ENCODE results near the gene HLTF. TPM values are rescaled to one million over a fixed set of nuclear protein-coding genes. Genes with fewer than 3 reads are reported as not detected.
"Not testable (repeated sequence)": the region's sequence is repeated elsewhere in the genome, so short reads cannot be mapped to it uniquely, and the experiment has no call there.

HLTF gene
- total RNA-seq, 2 experiments from 2014 or later, result 19.8 to 20.8 TPM

DNA sequence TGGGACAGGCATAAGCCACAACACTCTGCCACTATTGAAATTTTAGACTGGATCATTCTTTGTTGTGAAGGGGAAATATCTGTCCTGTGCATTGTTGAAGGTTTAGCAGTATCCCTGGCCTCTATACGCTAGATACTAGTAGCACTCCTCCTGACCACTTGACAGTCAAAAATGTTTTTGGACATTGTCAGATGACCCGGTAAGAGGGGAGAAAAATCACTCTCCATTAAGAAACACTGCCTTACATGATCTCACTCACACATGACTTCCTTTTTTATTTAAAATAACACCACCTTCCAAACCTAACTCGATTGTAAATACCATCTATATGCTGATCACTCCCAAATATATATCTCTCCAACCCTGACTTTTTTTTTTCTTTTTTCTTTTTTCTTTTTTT lies 15.3 kb upstream of the HLTF start:
- Mint-ChIP-seq H3K9me3 (peaks cover 10% of the 10 kb centered on the region), H3K4me1 (no peaks in the 10 kb centered on the region), H3K27me3 (peaks cover 4% of the 10 kb centered on the region), H3K4me3 (no peak overlapping the region), H3K36me3 (no peaks in the 10 kb centered on the region), H3K27ac (no peak overlapping the region)
- DNase-seq, result no peak

DNA sequence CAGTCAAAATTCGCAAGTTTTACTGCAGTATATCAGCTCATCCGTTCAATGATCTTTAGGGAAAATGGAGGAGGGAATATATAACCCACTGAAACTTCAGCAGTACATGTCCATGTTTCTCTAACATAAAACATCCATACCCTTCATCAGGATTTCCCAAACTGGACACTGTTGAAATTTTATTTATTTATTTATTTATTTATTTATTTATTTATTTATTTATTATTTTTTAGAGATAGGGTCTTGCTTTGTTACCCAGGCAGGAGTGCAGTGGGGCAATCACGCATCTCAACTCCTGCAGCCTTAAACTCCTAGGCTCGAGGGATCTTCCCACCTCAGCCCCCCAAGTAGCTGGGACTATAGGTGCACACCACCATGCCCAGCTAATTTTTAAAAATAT lies 14.8 kb upstream of the HLTF start:
- Mint-ChIP-seq H3K4me3 (no peak overlapping the region), H3K4me1 (no peaks in the 10 kb centered on the region), H3K27ac (no peak overlapping the region), H3K27me3 (peaks cover 4% of the 10 kb centered on the region), H3K9me3 (peaks cover 5% of the 10 kb centered on the region), H3K36me3 (no peaks in the 10 kb centered on the region)
- no peak for DNase-seq

DNA sequence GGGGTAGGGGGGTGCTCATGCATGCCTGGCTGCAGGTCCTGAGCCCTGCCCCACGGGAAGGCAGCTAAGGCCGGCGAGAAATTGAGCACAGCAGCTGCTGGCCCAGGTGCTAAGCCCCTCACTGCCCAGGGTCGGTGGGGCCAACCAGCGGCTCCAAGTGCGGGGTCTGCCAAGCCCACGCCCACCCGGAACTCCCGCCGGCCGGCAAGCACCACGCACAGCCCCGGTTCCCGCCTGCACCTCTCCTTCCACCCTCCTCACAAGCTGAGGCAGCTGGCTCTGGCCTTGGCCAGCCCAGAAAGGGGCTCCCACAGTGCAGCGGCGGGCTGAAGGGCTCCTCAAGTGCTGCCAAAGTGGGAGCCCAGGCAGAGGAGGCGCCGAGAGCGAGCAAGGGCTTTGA lies 11.7 kb upstream of the HLTF start:
- not testable (repeated sequence) for H3K27ac Mint-ChIP-seq, DNase-seq, H3K36me3 Mint-ChIP-seq, H3K4me1 Mint-ChIP-seq, H3K9me3 Mint-ChIP-seq, H3K4me3 Mint-ChIP-seq, H3K27me3 Mint-ChIP-seq

DNA sequence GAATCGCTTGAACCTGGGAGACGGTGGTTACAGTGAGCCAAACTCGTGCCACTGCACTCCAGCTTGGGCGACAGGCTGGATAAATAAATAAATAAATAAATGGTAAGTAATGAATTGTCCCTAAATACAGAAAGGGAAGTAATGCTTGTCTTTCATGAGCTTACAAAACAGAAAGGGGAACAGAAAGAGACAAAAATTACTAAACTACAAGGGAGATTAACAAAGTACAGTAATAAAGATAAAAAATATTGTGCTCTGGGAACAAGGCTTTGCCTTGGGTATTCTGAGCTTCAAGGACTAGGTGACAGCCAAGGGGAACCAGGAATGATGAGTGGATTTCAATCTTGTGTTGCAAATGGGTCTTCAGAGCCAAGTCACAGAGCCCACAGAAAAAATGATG lies 9.2 kb upstream of the HLTF start:
- Mint-ChIP-seq H3K27me3 (peaks cover 4% of the 10 kb centered on the region), H3K27ac (no peak overlapping the region), H3K4me1 (no peaks in the 10 kb centered on the region), H3K4me3 (no peak overlapping the region), H3K9me3 (no peaks in the 10 kb centered on the region), H3K36me3 (no peaks in the 10 kb centered on the region)
- DNase-seq, result no peak

DNA sequence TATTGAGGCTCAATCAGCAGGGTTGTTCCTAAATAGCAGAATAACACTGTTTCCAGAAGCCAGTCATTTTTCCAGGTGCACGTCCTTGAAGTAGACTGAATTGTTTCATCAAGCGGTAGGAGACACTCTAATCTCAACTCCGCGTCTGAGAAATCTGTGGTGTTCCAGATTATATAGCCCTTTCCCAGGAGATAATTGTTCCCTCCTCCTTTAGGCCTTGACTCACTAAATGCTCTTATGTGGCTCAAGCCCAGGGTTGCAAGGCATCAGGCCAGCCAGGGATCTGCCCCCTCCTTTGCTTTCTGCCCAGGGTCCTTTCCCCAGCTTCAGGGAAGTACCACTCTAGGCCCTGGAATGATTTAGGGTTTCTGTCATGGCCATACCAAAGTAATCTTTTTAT lies 5.7 kb upstream of the HLTF start:
- H3K27me3 Mint-ChIP-seq, result no peaks in the 10 kb centered on the region
- no peaks in the 10 kb centered on the region for H3K9me3 Mint-ChIP-seq
- H3K4me1 Mint-ChIP-seq, result peaks cover 2% of the 10 kb centered on the region
- no peaks in the 10 kb centered on the region for H3K36me3 Mint-ChIP-seq
- no peak overlapping the region for H3K4me3 Mint-ChIP-seq
- no peak overlapping the region for H3K27ac Mint-ChIP-seq
- DNase-seq, result no peak

DNA sequence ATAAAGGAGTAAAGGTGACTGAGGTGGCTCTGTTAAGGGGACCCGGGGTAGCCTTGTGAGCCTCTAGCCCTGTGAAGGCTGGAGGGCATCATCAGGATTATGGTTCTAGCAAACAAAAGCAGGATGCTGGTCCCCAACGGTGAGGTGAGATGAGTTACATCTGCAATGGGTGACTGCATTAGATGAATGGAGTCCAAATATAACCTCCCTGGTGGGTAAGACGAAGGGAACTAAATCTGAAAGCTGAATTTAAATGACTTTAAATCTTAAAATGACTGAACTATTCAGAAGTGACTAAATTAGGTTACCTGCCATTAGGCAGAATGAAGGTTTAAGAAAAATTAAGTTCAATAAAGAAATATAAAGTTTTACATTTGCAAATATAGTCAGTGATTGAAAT lies 4.6 kb upstream of the HLTF start:
- no peak for DNase-seq
- Mint-ChIP-seq H3K27me3 (no peaks in the 10 kb centered on the region), H3K4me3 (no peak overlapping the region), H3K27ac (no peak overlapping the region), H3K9me3 (peaks cover 2% of the 10 kb centered on the region), H3K4me1 (peaks cover 5% of the 10 kb centered on the region), H3K36me3 (peaks cover 4% of the 10 kb centered on the region)

DNA sequence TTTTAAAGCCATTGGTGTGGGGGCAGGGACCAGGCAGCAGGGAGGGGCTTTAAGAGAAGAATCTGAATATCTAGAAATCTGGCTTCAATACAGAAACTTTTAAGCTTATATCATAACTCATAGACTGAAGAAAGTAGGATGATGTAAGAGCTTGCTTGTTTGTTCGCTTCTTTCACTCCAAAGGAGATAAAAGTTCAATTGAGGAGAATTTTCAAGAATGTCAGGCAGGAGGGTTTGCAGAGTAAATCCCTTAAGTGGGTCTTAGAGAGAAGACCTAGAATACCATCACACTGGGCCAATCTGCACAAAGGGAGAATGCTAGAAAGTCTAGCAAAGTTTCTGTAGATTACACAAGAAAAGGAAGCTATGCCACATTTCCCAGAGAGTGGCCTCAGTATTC lies 4.1 kb upstream of the HLTF start:
- Mint-ChIP-seq H3K27me3 (no peaks in the 10 kb centered on the region), H3K4me1 (peaks cover 7% of the 10 kb centered on the region), H3K4me3 (no peak overlapping the region), H3K9me3 (peaks cover 2% of the 10 kb centered on the region), H3K27ac (no peak overlapping the region), H3K36me3 (peaks cover 4% of the 10 kb centered on the region)
- no peak for DNase-seq

DNA sequence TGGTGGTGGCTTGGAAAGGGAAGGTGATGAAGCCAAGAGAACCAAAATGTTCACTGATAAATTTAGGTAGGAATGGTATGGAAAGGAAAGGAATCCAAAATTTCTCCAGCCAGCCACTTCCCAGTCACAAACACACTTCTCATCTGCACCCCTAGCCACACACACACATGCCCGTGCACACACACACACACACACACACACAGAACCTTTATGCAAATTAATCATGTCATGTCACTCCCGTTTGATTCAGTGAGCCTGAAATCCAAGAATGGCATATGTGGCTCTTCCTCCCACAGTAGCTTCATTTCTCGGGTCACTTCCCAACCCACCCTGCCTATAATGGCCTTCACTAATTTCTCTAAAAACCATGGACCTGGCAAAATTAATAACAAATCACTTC lies 3.1 kb upstream of the HLTF start:
- DNase-seq, result no peak
- no peaks in the 10 kb centered on the region for H3K27me3 Mint-ChIP-seq
- peaks cover 2% of the 10 kb centered on the region for H3K9me3 Mint-ChIP-seq
- peaks cover 11% of the 10 kb centered on the region for H3K4me1 Mint-ChIP-seq
- H3K4me3 Mint-ChIP-seq, result no peak overlapping the region
- H3K36me3 Mint-ChIP-seq, result peaks cover 6% of the 10 kb centered on the region
- H3K27ac Mint-ChIP-seq, result no peak overlapping the region

DNA sequence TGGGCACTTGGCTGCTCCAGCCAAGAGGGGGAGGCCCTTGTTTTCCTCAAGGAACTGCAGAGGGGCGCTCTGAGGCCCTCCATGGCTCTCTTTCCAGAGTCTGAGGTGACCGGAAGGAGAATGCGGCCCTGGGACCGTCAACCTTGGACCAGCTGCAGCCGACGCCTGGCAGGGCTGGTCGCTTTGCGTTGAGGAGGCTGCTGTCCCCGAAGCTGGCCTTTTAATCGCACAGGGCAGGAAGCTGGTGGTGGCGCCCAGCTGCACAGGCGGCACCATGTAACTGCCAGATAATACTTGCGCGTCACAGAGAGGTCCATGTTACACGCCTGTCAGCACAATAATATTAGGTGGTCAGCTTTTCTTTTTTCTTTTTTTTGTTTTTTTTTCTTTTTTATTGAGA lies 875 bp upstream of the HLTF start:
- H3K36me3 Mint-ChIP-seq, result peaks cover 11% of the 10 kb centered on the region
- no peak for DNase-seq
- H3K4me1 Mint-ChIP-seq, result peaks cover 16% of the 10 kb centered on the region
- no peaks in the 10 kb centered on the region for H3K27me3 Mint-ChIP-seq
- H3K4me3 Mint-ChIP-seq, result no peak overlapping the region
- H3K9me3 Mint-ChIP-seq, result peaks cover 2% of the 10 kb centered on the region
- H3K27ac Mint-ChIP-seq, result no peak overlapping the region

DNA sequence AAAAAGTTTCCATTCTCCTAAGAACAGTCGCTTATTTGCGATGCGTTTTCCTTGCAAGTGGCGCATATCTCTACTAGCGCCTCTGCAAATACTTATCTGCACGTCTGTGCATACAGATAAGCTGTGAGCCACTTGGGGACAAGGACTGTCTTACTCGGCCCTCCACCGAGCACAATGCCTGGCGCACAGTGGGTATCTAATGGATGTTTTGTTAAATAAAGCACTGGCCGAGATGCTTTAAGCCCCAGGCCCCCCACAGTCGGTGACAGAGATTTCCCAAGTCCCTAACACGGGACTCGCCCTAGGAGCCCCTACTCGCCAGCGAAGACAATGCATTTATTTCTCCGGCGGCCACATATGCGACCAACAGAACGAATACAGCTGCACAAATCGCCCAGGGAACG lies 503 bp downstream of the HLTF start:
- Mint-ChIP-seq H3K27me3 (no peaks in the 10 kb centered on the region), H3K4me3 (peak overlapping the region; percentile 93), H3K4me1 (peaks cover 18% of the 10 kb centered on the region), H3K36me3 (peaks cover 12% of the 10 kb centered on the region), H3K9me3 (peaks cover 2% of the 10 kb centered on the region), H3K27ac (peak overlapping the region; percentile 82)
- DNase-seq, result no peak

DNA sequence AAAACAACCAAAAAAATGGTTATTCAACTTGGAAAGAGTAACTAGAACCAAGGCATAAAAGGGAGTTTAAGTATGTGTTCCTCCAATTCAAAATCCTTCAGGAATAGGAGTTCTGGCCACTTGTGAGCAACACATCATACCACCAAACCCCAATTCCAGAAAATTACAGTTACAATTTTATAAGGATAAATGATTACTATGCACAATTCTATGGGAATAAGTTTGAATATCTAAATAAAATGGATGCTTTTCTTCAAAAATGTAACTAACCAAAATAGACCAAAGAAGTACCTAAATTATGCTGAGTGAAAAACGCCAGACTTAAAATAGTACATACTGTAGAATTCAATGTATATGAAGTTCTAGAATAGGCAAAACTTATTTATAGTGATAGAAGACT lies 4.6 kb downstream of the HLTF start:
- Mint-ChIP-seq H3K9me3 (peaks cover 2% of the 10 kb centered on the region), H3K27ac (no peak overlapping the region), H3K4me3 (no peak overlapping the region), H3K36me3 (peaks cover 15% of the 10 kb centered on the region), H3K27me3 (no peaks in the 10 kb centered on the region), H3K4me1 (peaks cover 24% of the 10 kb centered on the region)
- DNase-seq, result no peak

GRCh38 chr3:149080699-149081091 lies 5.6 kb downstream of the HLTF start:
- Mint-ChIP-seq H3K4me1 (peaks cover 22% of the 10 kb centered on the region), H3K9me3 (no peaks in the 10 kb centered on the region), H3K27ac (no peak overlapping the region), H3K36me3 (peaks cover 12% of the 10 kb centered on the region), H3K27me3 (no peaks in the 10 kb centered on the region), H3K4me3 (no peak overlapping the region)
- DNase-seq, result no peak

DNA sequence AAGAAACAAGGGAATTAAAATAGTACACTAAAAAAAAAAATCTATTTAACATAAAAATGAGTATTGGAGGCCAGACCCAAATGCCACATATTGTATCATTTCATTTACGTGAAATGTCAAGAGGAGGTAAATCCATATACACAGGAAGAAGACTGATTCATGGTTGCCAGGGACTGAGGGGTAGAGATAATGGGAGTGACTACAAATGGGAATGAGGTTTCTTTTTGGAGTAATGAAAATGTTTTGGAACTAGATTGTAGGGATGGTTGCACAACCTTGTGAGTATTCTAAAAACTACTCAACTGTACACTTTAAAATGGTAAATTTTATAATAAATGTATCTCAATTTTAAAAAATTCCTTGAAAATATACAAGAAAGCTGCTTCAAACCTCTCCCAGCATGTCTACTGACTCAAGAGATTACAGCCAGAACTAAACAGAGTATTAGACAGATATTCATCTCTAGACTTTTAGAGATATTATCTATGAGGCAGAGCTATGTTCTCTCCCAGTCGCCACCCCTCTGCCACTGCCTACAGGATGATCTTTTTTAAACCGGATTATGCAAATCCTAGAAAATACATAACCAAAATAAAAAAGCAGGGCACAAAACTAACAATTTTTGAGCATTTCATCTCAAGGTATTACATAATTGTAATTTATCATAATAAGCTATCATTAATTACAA lies 6.2 kb downstream of the HLTF start:
- Mint-ChIP-seq H3K36me3 (peaks cover 12% of the 10 kb centered on the region), H3K9me3 (no peaks in the 10 kb centered on the region)

GRCh38 chr3:149077628-149078027 lies 8.7 kb downstream of the HLTF start:
- Mint-ChIP-seq H3K9me3 (no peaks in the 10 kb centered on the region), H3K4me3 (no peak overlapping the region), H3K27me3 (no peaks in the 10 kb centered on the region), H3K4me1 (peaks cover 12% of the 10 kb centered on the region), H3K27ac (peak overlapping the region; percentile 23), H3K36me3 (peaks cover 8% of the 10 kb centered on the region)
- no peak for DNase-seq

More for the DNA sequence above, 6.2 kb downstream of the HLTF start:
- no peak for DNase-seq
- H3K27me3 Mint-ChIP-seq, result no peaks in the 10 kb centered on the region
- no peak overlapping the region for H3K27ac Mint-ChIP-seq
- peaks cover 20% of the 10 kb centered on the region for H3K4me1 Mint-ChIP-seq
- H3K4me3 Mint-ChIP-seq, result no peak overlapping the region

- peaks cover 5% of the 10 kb centered on the region for H3K36me3 Mint-ChIP-seq
- no peak for DNase-seq
- no peaks in the 10 kb centered on the region for H3K27me3 Mint-ChIP-seq
- no peak overlapping the region for H3K27ac Mint-ChIP-seq
- H3K4me1 Mint-ChIP-seq, result no peaks in the 10 kb centered on the region
- no peaks in the 10 kb centered on the region for H3K9me3 Mint-ChIP-seq
- no peak overlapping the region for H3K4me3 Mint-ChIP-seq
These were observed 18.4 kb downstream of the HLTF start for GRCh38 chr3:149067883-149068282.

GRCh38 chr3:149061776-149062175 lies 24.6 kb downstream of the HLTF start:
- DNase-seq, result no peak
- Mint-ChIP-seq H3K27me3 (no peaks in the 10 kb centered on the region), H3K27ac (no peak overlapping the region), H3K4me3 (no peak overlapping the region), H3K9me3 (no peaks in the 10 kb centered on the region), H3K36me3 (peaks cover 15% of the 10 kb centered on the region), H3K4me1 (peaks cover 2% of the 10 kb centered on the region)

Data from activated naive CD8-positive, alpha-beta T cell treated with anti-CD3 and anti-CD28 coated beads for 36 hours (primary cell).